ENCODE data around the gene UBXN10. TPM values are rescaled to one million over a fixed set of nuclear protein-coding genes. Genes with fewer than 3 reads are reported as not detected.

UBXN10 gene
- total RNA-seq, 1 donor from 2014 or later, result 1.4 TPM

GRCh38 chr1:20210736-20211460 lies 25.0 kb downstream of the UBXN10 start:
- peaks cover 70% of the 10 kb centered on the region for H3K27me3 ChIP-seq (ENCODE audit: low read depth)
- TF ChIP-seq CTCF (IDR thresholded peaks at IDR 0.05; ENCODE audit: borderline replicate concordance), result no peak
- DNase-seq, result no peak
- no peak overlapping the region for H3K4me3 ChIP-seq
- peaks cover 11% of the 10 kb centered on the region for H3K4me1 ChIP-seq
- H3K9me3 ChIP-seq (replicated peaks), result no peaks in the 10 kb centered on the region
- H3K36me3 ChIP-seq, result no peaks in the 10 kb centered on the region
- no peak overlapping the region for H3K27ac ChIP-seq (replicated peaks)
- intact Hi-C loops (cut with micrococcal nuclease), result loop anchor here (5.0 kb wide), 1 partner anchor 281 kb away; no protein-coding TSS in a partner anchor

- peaks cover 11% of the 10 kb centered on the region for H3K4me1 ChIP-seq
- no peaks in the 10 kb centered on the region for H3K36me3 ChIP-seq
- peaks cover 71% of the 10 kb centered on the region for H3K27me3 ChIP-seq (ENCODE audit: low read depth)
- no peak overlapping the region for H3K27ac ChIP-seq (replicated peaks)
- no peaks in the 10 kb centered on the region for H3K9me3 ChIP-seq (replicated peaks)
- no peak for TF ChIP-seq CTCF (IDR thresholded peaks at IDR 0.05; ENCODE audit: borderline replicate concordance)
- intact Hi-C loops (cut with micrococcal nuclease), result loop anchor here (5.0 kb wide), 1 partner anchor 281 kb away; no protein-coding TSS in a partner anchor
- H3K4me3 ChIP-seq, result no peak overlapping the region
- no peak for DNase-seq
Observed at GRCh38 chr1:20211511-20211931, 25.6 kb downstream of the UBXN10 start.

- peaks cover 11% of the 10 kb centered on the region for H3K4me1 ChIP-seq
- TF ChIP-seq CTCF (IDR thresholded peaks at IDR 0.05; ENCODE audit: borderline replicate concordance), result no peak
- DNase-seq, result no peak
- H3K4me3 ChIP-seq, result no peak overlapping the region
- peaks cover 77% of the 10 kb centered on the region for H3K27me3 ChIP-seq (ENCODE audit: low read depth)
- H3K36me3 ChIP-seq, result no peaks in the 10 kb centered on the region
- H3K9me3 ChIP-seq (replicated peaks), result no peaks in the 10 kb centered on the region
- no peak overlapping the region for H3K27ac ChIP-seq (replicated peaks)
- intact Hi-C loops (cut with micrococcal nuclease), result loop anchor here (5.0 kb wide), 1 partner anchor 280 kb away; no protein-coding TSS in a partner anchor
Observed at GRCh38 chr1:20212085-20212684, 26.3 kb downstream of the UBXN10 start.

- no peaks in the 10 kb centered on the region for H3K9me3 ChIP-seq (replicated peaks)
- no peak overlapping the region for H3K27ac ChIP-seq (replicated peaks)
- intact Hi-C loops (cut with micrococcal nuclease), result loop anchor here (5.0 kb wide), 1 partner anchor 279 kb away; no protein-coding TSS in a partner anchor
- H3K27me3 ChIP-seq (ENCODE audit: low read depth), result peaks cover 75% of the 10 kb centered on the region
- peak; percentile 86 for TF ChIP-seq CTCF (IDR thresholded peaks at IDR 0.05; ENCODE audit: borderline replicate concordance)
- peak overlapping the region; percentile 33 for H3K4me3 ChIP-seq
- no peaks in the 10 kb centered on the region for H3K36me3 ChIP-seq
- H3K4me1 ChIP-seq, result peaks cover 11% of the 10 kb centered on the region
- DNase-seq, result peak; percentile 48
Observed at GRCh38 chr1:20212685-20213331, 26.9 kb downstream of the UBXN10 start.

- H3K9me3 ChIP-seq (replicated peaks), result no peaks in the 10 kb centered on the region
- intact Hi-C loops (cut with micrococcal nuclease), result no loop called here
- no peak for DNase-seq
- TF ChIP-seq CTCF (IDR thresholded peaks at IDR 0.05; ENCODE audit: borderline replicate concordance), result no peak
- no peak overlapping the region for H3K4me3 ChIP-seq
- H3K36me3 ChIP-seq, result no peaks in the 10 kb centered on the region
- peaks cover 11% of the 10 kb centered on the region for H3K4me1 ChIP-seq
- peaks cover 60% of the 10 kb centered on the region for H3K27me3 ChIP-seq (ENCODE audit: low read depth)
- H3K27ac ChIP-seq (replicated peaks), result no peak overlapping the region
Observed at GRCh38 chr1:20215716-20216115, 29.8 kb downstream of the UBXN10 start.

Measured in left ventricle myocardium inferior (tissue), 1 donor.